IPS-15b (cell line): ENCODE measurements around the gene VCPKMT.

ENCODE experiments used
- H3K27me3 ChIP-seq: one replicate; pipeline ENCODE4 v1.6.1; 2013; ENCODE audit warnings: low read length; ENCODE audit not compliant: control insufficient read depth, insufficient read depth
- H3K36me3 ChIP-seq: one replicate; pipeline ENCODE4 v1.6.1; 2013; ENCODE audit warnings: low read length; ENCODE audit not compliant: control insufficient read depth, insufficient read depth
- H3K4me1 ChIP-seq: one replicate; pipeline ENCODE4 v1.6.1; 2013; ENCODE audit warnings: mild to moderate bottlenecking, low read length; ENCODE audit not compliant: control insufficient read depth, insufficient read depth
- H3K4me3 ChIP-seq: one replicate; pipeline ENCODE4 v1.5.1; 2013; ENCODE audit warnings: low read depth, low read length
- H3K9ac ChIP-seq: one replicate; pipeline ENCODE4 v1.6.1; 2013; ENCODE audit warnings: low read depth, mild to moderate bottlenecking, low read length
- H3K9me3 ChIP-seq: one replicate; pipeline ENCODE4 v1.6.1; 2013; ENCODE audit warnings: mild to moderate bottlenecking, low read length; ENCODE audit not compliant: control insufficient read depth, insufficient read depth

Gene VCPKMT

DNA sequence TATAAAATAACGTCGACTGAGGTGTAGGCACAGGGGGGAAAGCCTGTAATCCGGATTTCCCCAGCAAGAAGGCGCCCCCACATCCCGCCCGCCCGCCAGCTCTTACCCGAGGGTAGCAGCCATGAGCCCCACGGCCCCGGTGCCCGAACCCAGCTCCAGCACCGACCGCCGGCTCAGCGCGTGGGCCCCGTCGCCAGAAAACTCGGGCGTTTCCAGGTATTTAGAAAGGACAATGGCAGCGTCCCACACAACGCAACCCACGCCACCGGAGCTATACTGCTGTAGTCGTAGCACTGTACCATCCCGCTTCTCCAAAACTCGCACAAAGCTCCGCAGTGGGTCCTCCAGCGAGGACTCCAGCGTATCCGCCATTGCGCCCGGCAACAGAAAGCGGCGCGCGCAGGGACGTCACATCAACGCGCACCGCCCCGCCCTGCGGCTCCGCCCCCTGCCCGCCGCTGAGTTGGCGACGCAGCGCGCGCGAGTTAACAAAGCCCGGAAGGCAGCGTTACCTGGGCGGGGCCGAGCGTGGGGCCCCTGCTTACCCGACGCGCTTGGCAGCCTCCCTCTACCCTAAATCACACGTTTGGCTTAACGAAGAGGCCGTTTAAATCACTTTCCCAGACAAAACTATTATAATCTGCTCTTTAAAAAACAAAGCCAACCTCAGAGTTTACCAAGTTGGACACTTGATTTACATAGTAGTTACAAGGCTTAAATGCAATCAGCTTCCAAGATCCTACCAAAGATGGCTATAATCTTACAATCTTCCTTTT lies at the start of gene VCPKMT:
Gene VCPKMT, minus strand, starts transcription at position 392 of the 776 bp plus-strand sequence. Its CDS starts 20 bp downstream, at position 372.
- Histone ChIP-seq H3K36me3 (peaks cover 8% of the 10 kb centered on the region), H3K9me3 (no peaks in the 10 kb centered on the region), H3K9ac (peak within 1 kb of the TSS; percentile 92), H3K4me1 (peaks cover 6% of the 10 kb centered on the region), H3K4me3 (peak within 1 kb of the TSS; percentile 96), H3K27me3 (no peaks in the 10 kb centered on the region)

DNA sequence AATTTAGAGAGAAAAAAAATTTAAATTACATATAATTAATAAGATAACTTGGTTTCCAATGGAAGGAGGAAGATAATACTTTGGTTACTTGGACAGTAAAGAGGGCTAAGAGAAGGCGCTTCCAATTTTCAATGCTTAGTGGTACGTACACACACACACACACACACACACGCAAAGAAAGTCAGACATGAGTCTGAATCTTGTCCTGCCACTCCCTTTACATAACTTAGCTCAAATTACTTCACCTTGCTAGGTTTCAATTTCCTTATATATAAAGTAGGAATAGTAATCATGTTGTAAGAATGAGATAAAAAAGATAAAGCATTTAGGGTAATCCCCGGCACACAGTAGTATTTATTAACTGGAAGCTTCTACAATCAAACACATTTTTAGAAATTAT lies 39.7 kb upstream of the VCPKMT start:
- H3K9me3 ChIP-seq, result no peaks in the 10 kb centered on the region
- H3K36me3 ChIP-seq, result no peaks in the 10 kb centered on the region
- no peak overlapping the region for H3K4me3 ChIP-seq
- H3K27me3 ChIP-seq, result no peaks in the 10 kb centered on the region
- no peak overlapping the region for H3K9ac ChIP-seq
- H3K4me1 ChIP-seq, result no peaks in the 10 kb centered on the region

DNA sequence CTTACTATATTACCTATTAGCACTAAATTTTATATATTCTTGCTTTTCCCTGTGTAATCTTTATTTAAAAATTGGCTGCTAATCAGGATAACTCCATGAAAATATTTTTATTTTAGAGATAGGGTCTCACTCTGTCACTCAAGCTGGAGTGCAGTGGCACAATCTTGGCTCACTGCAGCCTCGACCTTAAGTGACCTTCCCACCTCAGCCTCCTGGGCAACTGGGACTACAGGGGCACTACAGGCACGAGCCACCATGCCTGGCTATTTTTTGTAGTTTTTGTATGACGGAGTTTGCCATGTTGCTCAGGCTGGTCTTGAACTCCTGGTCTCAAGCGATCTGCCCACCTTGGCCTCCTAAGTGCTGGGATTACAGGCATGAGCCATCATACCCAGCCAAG lies 32.4 kb upstream of the VCPKMT start:
- H3K27me3 ChIP-seq, result no peaks in the 10 kb centered on the region
- no peaks in the 10 kb centered on the region for H3K36me3 ChIP-seq
- H3K4me1 ChIP-seq, result no peaks in the 10 kb centered on the region
- H3K9me3 ChIP-seq, result no peaks in the 10 kb centered on the region
- H3K9ac ChIP-seq, result no peak overlapping the region
- no peak overlapping the region for H3K4me3 ChIP-seq

DNA sequence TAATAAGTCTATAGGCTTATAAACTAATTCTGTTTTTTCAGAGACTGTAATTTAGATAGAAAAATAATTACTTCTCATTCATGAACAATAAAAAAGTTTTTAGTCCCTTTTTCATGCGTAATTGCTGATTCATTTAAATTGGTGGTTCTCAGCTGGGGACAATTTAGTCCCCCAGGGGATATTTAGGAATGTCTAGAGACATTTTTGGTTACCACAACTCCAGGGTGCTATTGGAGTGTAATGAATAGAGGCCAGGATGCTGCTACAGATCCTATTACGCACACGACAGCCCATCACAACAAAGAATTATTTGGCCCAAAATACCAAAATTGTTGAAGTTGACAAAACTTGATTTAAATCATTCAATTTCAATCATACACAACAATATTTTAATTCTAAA lies 22.8 kb upstream of the VCPKMT start:
- Histone ChIP-seq H3K4me3 (no peak overlapping the region), H3K36me3 (no peaks in the 10 kb centered on the region), H3K27me3 (no peaks in the 10 kb centered on the region), H3K9me3 (no peaks in the 10 kb centered on the region), H3K4me1 (no peaks in the 10 kb centered on the region), H3K9ac (no peak overlapping the region)

DNA sequence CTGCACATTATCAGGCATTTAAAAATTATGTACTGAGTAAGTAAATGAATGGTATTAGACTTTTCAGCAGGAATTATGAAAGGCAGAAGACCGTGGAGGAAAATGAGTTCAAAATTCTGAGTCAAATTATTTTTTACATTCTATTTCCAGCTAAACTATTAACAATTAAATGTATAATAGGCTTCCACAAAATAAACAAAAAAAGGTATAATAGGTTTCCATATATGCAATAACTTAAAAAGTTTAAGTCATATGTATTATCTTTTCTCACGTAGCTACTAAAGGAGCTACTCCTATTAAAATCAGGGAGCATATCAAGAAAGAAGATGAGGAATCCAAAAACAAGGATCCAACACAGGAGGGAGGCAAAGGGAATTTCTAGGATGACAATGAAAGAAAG lies 11.4 kb upstream of the VCPKMT start:
- no peaks in the 10 kb centered on the region for H3K9me3 ChIP-seq

DNA sequence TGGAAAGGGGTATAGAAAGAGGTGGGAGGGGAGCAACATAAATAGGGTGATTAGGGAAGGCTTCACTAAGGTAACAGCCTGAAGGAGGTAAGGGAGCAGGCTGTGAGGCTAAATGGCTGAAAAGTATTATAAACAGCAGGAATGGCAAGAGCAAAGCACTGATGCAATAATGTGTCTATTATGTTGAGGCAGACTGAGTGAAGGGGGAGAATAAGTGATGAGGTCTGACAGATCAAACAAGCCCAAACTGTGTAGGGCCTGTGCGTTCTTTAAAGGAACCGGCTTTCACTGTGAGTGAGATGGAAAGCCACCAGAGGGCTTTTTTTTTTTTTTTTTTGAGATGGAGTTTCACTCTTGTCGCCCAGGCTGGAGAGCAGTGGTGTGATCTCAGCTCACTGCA lies 6.7 kb upstream of the VCPKMT start:
- Histone ChIP-seq H3K9me3 (no peaks in the 10 kb centered on the region), H3K4me1 (no peaks in the 10 kb centered on the region), H3K27me3 (no peaks in the 10 kb centered on the region), H3K4me3 (no peak overlapping the region), H3K9ac (no peak overlapping the region), H3K36me3 (no peaks in the 10 kb centered on the region)

More for the DNA sequence above, 11.4 kb upstream of the VCPKMT start:
- no peak overlapping the region for H3K9ac ChIP-seq
- no peaks in the 10 kb centered on the region for H3K36me3 ChIP-seq
- no peak overlapping the region for H3K4me3 ChIP-seq
- no peaks in the 10 kb centered on the region for H3K27me3 ChIP-seq
- no peaks in the 10 kb centered on the region for H3K4me1 ChIP-seq

DNA sequence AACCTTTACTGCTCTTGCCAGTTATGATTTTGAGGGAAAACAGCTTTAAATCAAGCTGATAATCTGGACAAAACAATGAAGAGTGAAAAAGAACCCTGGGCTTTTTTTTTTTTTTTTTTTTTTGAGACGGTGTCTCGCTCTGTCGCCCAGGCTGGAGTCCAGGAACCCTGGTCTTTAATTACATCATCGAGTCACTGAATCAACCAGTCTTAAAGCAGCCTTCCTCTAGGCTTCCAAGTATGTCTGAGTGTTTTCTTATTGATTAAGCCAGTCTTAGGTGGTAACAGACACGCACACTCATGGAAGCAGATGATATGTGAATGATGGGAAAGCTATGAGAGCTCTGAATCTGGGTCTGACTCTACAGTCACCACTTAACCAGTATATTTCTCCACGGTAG lies 5.9 kb upstream of the VCPKMT start:
- Histone ChIP-seq H3K4me3 (no peak overlapping the region), H3K9me3 (no peaks in the 10 kb centered on the region), H3K4me1 (no peaks in the 10 kb centered on the region), H3K36me3 (no peaks in the 10 kb centered on the region), H3K9ac (no peak overlapping the region), H3K27me3 (no peaks in the 10 kb centered on the region)

DNA sequence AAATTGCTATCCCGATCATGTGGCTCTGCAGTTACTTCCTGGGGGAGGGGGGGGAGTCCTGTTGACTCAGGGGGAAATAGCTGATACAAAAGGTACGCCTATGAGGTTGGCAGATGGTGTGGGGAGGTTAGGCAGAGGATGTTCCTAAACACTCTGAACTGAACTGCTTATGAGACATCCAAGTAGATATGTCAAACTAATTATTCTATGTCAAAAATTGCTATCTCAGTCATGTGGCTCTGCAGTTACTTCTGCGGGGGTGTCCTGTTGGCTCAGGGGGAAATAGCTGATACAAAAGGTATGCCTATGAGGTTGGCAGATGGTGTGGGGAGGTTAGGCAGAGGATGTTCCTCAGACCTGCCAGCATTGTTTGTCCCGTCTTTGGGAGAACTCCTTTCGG lies 5.1 kb upstream of the VCPKMT start:
- Histone ChIP-seq H3K27me3 (no peaks in the 10 kb centered on the region), H3K4me3 (no peak overlapping the region), H3K4me1 (peaks cover 6% of the 10 kb centered on the region), H3K9ac (no peak overlapping the region), H3K9me3 (no peaks in the 10 kb centered on the region), H3K36me3 (no peaks in the 10 kb centered on the region)

DNA sequence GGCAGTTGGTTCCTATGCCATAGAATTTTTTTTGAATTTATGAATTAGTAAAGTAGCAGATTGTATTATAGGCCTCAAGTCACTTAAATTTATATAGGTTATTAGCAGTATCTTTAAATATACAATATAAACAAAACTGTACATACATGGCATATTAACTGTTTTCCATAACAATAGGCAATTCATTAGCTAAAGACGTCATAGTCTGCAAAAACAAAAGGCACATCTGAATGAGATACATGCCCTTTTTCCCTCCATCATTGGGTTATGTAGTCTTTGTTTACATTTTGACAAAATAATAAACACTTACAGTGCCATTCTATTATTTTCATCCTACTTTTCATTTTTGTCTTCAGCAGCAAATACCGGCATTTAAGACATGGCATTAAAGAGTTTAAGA lies 1.1 kb upstream of the VCPKMT start:
- Histone ChIP-seq H3K27me3 (no peaks in the 10 kb centered on the region), H3K9me3 (no peaks in the 10 kb centered on the region), H3K9ac (no peak overlapping the region), H3K36me3 (peaks cover 5% of the 10 kb centered on the region), H3K4me3 (no peak overlapping the region), H3K4me1 (peaks cover 6% of the 10 kb centered on the region)

DNA sequence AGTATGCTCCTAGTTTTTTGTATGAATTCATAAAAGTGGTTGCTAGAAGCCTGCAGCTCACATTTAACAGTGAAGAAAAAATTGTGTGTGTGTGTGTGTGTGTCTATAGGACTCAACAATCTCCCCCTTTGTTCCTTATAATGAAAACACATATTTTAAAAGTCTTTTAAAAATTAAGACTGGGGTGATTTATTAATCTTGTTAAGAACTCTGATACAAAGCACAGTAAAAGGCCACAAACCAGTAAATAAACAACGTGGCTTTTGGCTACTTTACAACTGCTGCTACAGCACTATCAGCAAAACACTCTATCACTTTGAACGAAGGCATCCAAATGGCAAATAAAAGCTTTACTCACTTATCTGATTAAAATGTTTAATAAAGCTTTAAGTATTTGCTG lies 594 bp upstream of the VCPKMT start:
- Histone ChIP-seq H3K9me3 (no peaks in the 10 kb centered on the region), H3K27me3 (no peaks in the 10 kb centered on the region), H3K4me1 (peaks cover 6% of the 10 kb centered on the region), H3K9ac (peak overlapping the region; percentile 38), H3K4me3 (peak overlapping the region; percentile 96), H3K36me3 (peaks cover 5% of the 10 kb centered on the region)

DNA sequence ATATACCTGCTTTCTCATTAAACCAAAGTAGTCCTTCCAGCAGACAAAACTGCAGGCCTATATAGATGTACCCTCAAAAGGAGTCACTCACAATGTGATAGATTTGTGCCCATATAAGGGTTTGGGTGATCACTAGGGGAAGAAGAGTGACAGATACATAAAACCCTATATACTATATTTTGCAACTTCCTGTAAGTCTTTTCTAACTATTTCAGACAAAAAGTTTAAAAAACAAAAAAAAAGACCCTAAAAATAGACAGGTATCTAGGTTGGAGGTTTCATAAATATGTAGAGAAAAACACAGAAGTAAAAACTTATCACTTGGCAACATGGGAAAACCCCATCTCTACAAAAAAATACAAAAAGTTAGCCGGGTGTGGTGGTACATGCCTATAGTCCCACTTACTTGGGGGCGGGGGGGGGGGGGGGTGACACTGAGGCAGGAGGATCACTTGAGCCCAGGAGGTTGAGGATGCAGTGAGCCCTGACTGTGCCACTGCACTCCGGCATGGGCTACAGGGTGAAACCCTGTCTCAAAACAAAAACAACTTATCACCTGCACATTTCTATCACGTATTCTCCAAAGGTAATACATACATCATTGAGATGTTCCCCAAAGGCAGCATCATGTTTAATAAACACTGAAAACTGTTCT lies 2.9 kb downstream of the VCPKMT start:
- Histone ChIP-seq H3K27me3 (no peaks in the 10 kb centered on the region), H3K36me3 (peaks cover 14% of the 10 kb centered on the region), H3K4me1 (peaks cover 6% of the 10 kb centered on the region), H3K9me3 (no peaks in the 10 kb centered on the region), H3K9ac (no peak overlapping the region), H3K4me3 (no peak overlapping the region)
